Measurements from ENCODE around the gene HSPB8.

HSPB8 gene

DNA sequence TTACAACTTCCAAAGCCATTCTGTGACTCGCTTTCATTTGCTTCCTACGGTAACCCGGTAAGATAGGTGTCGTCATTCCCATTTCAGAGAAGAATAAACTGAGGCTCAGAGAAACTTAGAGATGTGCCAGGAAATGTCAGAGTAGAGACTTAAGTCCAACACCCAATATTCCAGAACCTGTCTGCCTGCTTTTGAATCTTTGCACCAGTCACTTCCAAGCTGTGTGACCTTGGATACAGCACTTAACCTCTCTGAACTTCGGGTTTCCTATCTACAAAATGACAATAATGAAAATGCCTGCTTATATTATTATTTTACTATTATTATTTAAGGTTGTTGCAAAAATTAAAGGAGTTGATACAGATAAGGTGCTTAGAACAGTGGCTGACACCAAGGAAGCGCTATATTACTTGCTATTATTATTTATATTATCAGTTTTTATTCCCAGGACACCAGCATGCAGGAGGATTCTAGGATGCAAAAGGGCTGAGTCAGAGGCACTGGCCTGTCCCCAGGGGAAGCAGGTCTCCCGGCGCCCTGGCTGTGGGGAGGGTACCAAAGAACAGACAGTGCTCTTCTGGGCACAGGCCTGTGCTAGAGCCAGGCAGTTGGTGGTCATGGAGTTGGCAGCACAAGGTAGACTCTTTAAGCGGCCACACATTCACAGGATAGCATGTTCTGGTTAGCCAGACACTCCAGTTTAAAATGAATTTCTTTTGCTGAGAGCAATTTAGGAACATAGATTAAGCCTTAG lies 5.4 kb downstream of the HSPB8 start:
- Histone ChIP-seq H3K27ac (no peak overlapping the region), H3K27me3 (replicated peaks) (no peaks in the 10 kb centered on the region), H3K36me3 (replicated peaks) (peaks cover 14% of the 10 kb centered on the region), H3K4me3 (ENCODE audit: low read depth, low read length) (no peak overlapping the region)
- TF ChIP-seq, protein P1, sequence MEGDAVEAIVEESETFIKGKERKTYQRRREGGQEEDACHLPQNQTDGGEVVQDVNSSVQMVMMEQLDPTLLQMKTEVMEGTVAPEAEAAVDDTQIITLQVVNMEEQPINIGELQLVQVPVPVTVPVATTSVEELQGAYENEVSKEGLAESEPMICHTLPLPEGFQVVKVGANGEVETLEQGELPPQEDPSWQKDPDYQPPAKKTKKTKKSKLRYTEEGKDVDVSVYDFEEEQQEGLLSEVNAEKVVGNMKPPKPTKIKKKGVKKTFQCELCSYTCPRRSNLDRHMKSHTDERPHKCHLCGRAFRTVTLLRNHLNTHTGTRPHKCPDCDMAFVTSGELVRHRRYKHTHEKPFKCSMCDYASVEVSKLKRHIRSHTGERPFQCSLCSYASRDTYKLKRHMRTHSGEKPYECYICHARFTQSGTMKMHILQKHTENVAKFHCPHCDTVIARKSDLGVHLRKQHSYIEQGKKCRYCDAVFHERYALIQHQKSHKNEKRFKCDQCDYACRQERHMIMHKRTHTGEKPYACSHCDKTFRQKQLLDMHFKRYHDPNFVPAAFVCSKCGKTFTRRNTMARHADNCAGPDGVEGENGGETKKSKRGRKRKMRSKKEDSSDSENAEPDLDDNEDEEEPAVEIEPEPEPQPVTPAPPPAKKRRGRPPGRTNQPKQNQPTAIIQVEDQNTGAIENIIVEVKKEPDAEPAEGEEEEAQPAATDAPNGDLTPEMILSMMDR (IDR thresholded peaks at IDR 0.05; ENCODE audit: low read depth, low read length, missing control alignments) = no peak
- no peak for DNase-seq
- in situ Hi-C loops (cut with HindIII; ENCODE audit: low pct_ligation_motif_present, low sequenced_read_pairs) = no loop called here

GRCh38 chr12:119195256-119195655 lies 16.5 kb downstream of the HSPB8 start:
- TF ChIP-seq, protein P1 (IDR thresholded peaks at IDR 0.05; ENCODE audit: low read depth, low read length, missing control alignments) = no peak
- no peaks in the 10 kb centered on the region for H3K27me3 ChIP-seq (replicated peaks)
- in situ Hi-C loops (cut with HindIII; ENCODE audit: low pct_ligation_motif_present, low sequenced_read_pairs) = no loop called here
- no peak for DNase-seq
- no peak overlapping the region for H3K27ac ChIP-seq
- no peak overlapping the region for H3K4me3 ChIP-seq (ENCODE audit: low read depth, low read length)
- peaks cover 18% of the 10 kb centered on the region for H3K36me3 ChIP-seq (replicated peaks)

DNA sequence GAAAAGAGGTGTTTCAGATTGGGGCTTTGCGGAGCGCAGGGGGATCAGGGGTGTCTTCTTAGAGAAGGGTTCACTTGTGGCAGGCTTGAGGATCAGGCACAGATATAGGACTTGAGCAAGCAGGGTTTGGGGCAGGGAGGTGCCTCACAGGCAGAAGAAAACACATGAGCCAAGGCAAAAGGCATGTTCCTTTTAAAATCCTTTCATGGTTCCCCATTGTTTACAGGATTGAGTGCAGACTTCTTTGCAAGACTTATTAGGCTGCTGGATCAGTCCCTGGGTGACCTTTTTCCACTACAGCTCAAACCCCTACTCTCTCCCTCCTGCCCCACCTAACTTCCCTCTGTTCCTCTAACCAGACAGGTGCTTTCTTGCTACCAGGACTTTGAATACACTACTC lies 19.7 kb downstream of the HSPB8 start:
- Histone ChIP-seq H3K36me3 (replicated peaks) (peaks cover 9% of the 10 kb centered on the region), H3K4me3 (ENCODE audit: low read depth, low read length) (no peak overlapping the region), H3K27ac (no peak overlapping the region), H3K27me3 (replicated peaks) (no peaks in the 10 kb centered on the region)
- TF ChIP-seq, protein P1 (IDR thresholded peaks at IDR 0.05; ENCODE audit: low read depth, low read length, missing control alignments) = no peak
- in situ Hi-C loops (cut with HindIII; ENCODE audit: low pct_ligation_motif_present, low sequenced_read_pairs) = no loop called here
- DNase-seq = no peak

- Histone ChIP-seq H3K27ac (no peak overlapping the region), H3K27me3 (replicated peaks) (no peaks in the 10 kb centered on the region), H3K4me3 (ENCODE audit: low read depth, low read length) (no peak overlapping the region), H3K36me3 (replicated peaks) (no peaks in the 10 kb centered on the region)
- TF ChIP-seq, protein P1 (IDR thresholded peaks at IDR 0.05; ENCODE audit: low read depth, low read length, missing control alignments) = no peak
- in situ Hi-C loops (cut with HindIII; ENCODE audit: low pct_ligation_motif_present, low sequenced_read_pairs) = no loop called here
- no peak for DNase-seq
Observed at GRCh38 chr12:119200601-119201000, 21.9 kb downstream of the HSPB8 start.

GRCh38 chr12:119201789-119202543 lies 23.2 kb downstream of the HSPB8 start:
- Histone ChIP-seq H3K4me3 (ENCODE audit: low read depth, low read length) (no peak overlapping the region), H3K27me3 (replicated peaks) (no peaks in the 10 kb centered on the region), H3K27ac (no peak overlapping the region), H3K36me3 (replicated peaks) (no peaks in the 10 kb centered on the region)
- in situ Hi-C loops (cut with HindIII; ENCODE audit: low pct_ligation_motif_present, low sequenced_read_pairs) = no loop called here
- TF ChIP-seq, protein P1 (IDR thresholded peaks at IDR 0.05; ENCODE audit: low read depth, low read length, missing control alignments) = no peak
- no peak for DNase-seq

All from brain microvascular endothelial cell (primary cell).